GM23338 (cell line): ENCODE data around the gene AUH. TPM values are rescaled to one million over a fixed set of nuclear protein-coding genes. Genes with fewer than 3 reads are reported as not detected.

ENCODE experiments used
- ATAC-seq: fragments of 200-7000 bp; cut with Tn5 transposase; 3 replicates; pipeline ENCODE4 v1.9.1; 2020
- DNase-seq: peaks from one replicate; pipeline ENCODE4 v3.0.0-alpha.2; 2015; ENCODE audit warnings: low spot score
- H2AFZ ChIP-seq: fragments of 200-600 bp; sonication (generic); 2 replicates; pipeline ENCODE4 v1.8.0; 2016; ENCODE audit warnings: antibody characterized with exemption, mild to moderate bottlenecking, moderate library complexity
- H3F3A ChIP-seq: fragments of 200-600 bp; sonication (generic); replicated peaks from 2 replicates; pipeline ENCODE4 v1.8.0; 2017; ENCODE audit warnings: antibody characterized with exemption, mixed run types, low read depth
- H3K27ac ChIP-seq: fragments of 200-600 bp; sonication (generic); 2 replicates; pipeline ENCODE4 v1.6.1; 2016; ENCODE audit warnings: low read depth
- H3K27me3 ChIP-seq: fragments of 200-600 bp; sonication (generic); 2 replicates; pipeline ENCODE4 v1.8.0; 2016; ENCODE audit warnings: mild to moderate bottlenecking, mixed run types, moderate library complexity; ENCODE audit not compliant: insufficient read depth
- H3K36me3 ChIP-seq: fragments of 200-600 bp; sonication (generic); 2 replicates; pipeline ENCODE4 v1.8.0; 2016; ENCODE audit warnings: mild to moderate bottlenecking; ENCODE audit not compliant: insufficient read depth
- H3K4me1 ChIP-seq: fragments of 200-600 bp; sonication (generic); 2 replicates; pipeline ENCODE4 v1.8.0; 2016; ENCODE audit warnings: mild to moderate bottlenecking, moderate library complexity; ENCODE audit not compliant: insufficient read depth
- H3K4me2 ChIP-seq: fragments of 200-600 bp; sonication (generic); 2 replicates; pipeline ENCODE4 v1.7.1; 2017; ENCODE audit warnings: mixed run types
- H3K4me3 ChIP-seq: fragments of 200-600 bp; sonication (generic); 2 replicates; pipeline ENCODE4 v1.6.1; 2016; ENCODE audit warnings: mixed run types
- H3K79me2 ChIP-seq: fragments of 200-600 bp; sonication (generic); replicated peaks from 2 replicates; pipeline ENCODE4 v1.8.0; 2017; ENCODE audit warnings: mild to moderate bottlenecking; ENCODE audit not compliant: insufficient read depth
- H3K9me2 ChIP-seq: fragments of 200-600 bp; sonication (generic); 2 replicates; pipeline ENCODE4 v1.8.0; 2017; ENCODE audit not compliant: insufficient read depth
- H4K20me1 ChIP-seq: fragments of 200-600 bp; sonication (generic); replicated peaks from 2 replicates; pipeline ENCODE4 v1.8.0; 2017; ENCODE audit warnings: mild to moderate bottlenecking; ENCODE audit not compliant: insufficient read depth
- H3K27ac Mint-ChIP-seq: 2 replicates; pipeline ENCODE4 v1.8.0; 2020; ENCODE audit warnings: inconsistent platforms, mild to moderate bottlenecking, moderate library complexity, mixed read lengths
- H3K27me3 Mint-ChIP-seq: 3 replicates; pipeline ENCODE4 v1.8.0; 2022; ENCODE audit warnings: low read depth, mild to moderate bottlenecking, moderate library complexity, mixed read lengths, inconsistent platforms; ENCODE audit not compliant: insufficient read depth, poor library complexity
- H3K36me3 Mint-ChIP-seq: 3 replicates; pipeline ENCODE4 v1.8.0; 2021; ENCODE audit warnings: low read depth, mild to moderate bottlenecking, inconsistent platforms, moderate library complexity, mixed read lengths
- H3K4me1 Mint-ChIP-seq: 3 replicates; pipeline ENCODE4 v1.8.0; 2020; ENCODE audit warnings: mild to moderate bottlenecking, inconsistent platforms, mixed read lengths
- H3K4me3 Mint-ChIP-seq: 3 replicates; pipeline ENCODE4 v1.8.0; 2021; ENCODE audit warnings: moderate library complexity, mild to moderate bottlenecking, inconsistent platforms, mixed read lengths
- H3K9me3 Mint-ChIP-seq: 3 replicates; pipeline ENCODE4 v1.8.0; 2020; ENCODE audit warnings: moderate library complexity, mild to moderate bottlenecking, inconsistent platforms, mixed read lengths
- CREB1 ChIP-seq: fragments of 250-450 bp; sonication (Bioruptor Pico); IDR thresholded peaks from 2 replicates; pipeline ENCODE4 v1.5.0; 2020; ENCODE audit warnings: low read depth, mild to moderate bottlenecking, moderate library complexity
- CTCF ChIP-seq, 2 experiments: fragments of 200-600 bp in 1 of 2; sonication (generic) in 1 of 2; conservative IDR thresholded peaks; 2 replicates each; pipeline versions ENCODE4 v1.5.1 to v1.6.1; 2016 to 2017; ENCODE audit warnings: antibody characterized with exemption in 2 of 2, low read depth in 2 of 2, mild to moderate bottlenecking in 2 of 2, moderate library complexity in 1 of 2
- ETS1 ChIP-seq: IDR thresholded peaks from 2 replicates; pipeline ENCODE4 v1.6.1; 2016; ENCODE audit warnings: antibody characterized with exemption
- EZH2 ChIP-seq: fragments of 200-600 bp; sonication (generic); IDR thresholded peaks from one replicate; pipeline ENCODE4 v1.8.0; 2017; ENCODE audit warnings: antibody characterized with exemption, mild to moderate bottlenecking, low read depth; ENCODE audit not compliant: unreplicated experiment
- EZH2phosphoT487 ChIP-seq: fragments of 200-600 bp; sonication (generic); IDR thresholded peaks from one replicate; pipeline ENCODE4 v1.8.1; 2018; ENCODE audit warnings: antibody characterized with exemption; ENCODE audit not compliant: unreplicated experiment
- JUNB ChIP-seq: IDR thresholded peaks from one replicate; pipeline ENCODE4 v1.6.1; 2016; ENCODE audit warnings: antibody characterized with exemption; ENCODE audit not compliant: unreplicated experiment
- NANOG ChIP-seq: IDR thresholded peaks from 2 replicates; pipeline ENCODE4 v1.6.1; 2016; ENCODE audit warnings: antibody characterized with exemption, borderline replicate concordance
- POLR2AphosphoS5 ChIP-seq: IDR thresholded peaks from 2 replicates; pipeline ENCODE4 v1.6.1; 2016; ENCODE audit warnings: antibody characterized with exemption, low read depth
- REST ChIP-seq: IDR thresholded peaks from one replicate; pipeline ENCODE4 v1.6.1; 2018; ENCODE audit warnings: antibody characterized with exemption; ENCODE audit not compliant: unreplicated experiment
- STAT1 ChIP-seq: IDR thresholded peaks from one replicate; pipeline ENCODE4 v1.6.1; 2016; ENCODE audit warnings: antibody characterized with exemption; ENCODE audit not compliant: unreplicated experiment
- ZNF114 ChIP-seq: fragments of 250-450 bp; sonication (Bioruptor Pico); IDR thresholded peaks from 2 replicates; pipeline ENCODE4 v1.5.0; 2020; ENCODE audit warnings: mild to moderate bottlenecking, moderate library complexity
- ZNF331 ChIP-seq: fragments of 250-450 bp; sonication (Bioruptor Pico); IDR thresholded peaks from 2 replicates; pipeline ENCODE4 v1.5.0; 2020; ENCODE audit warnings: low read depth, mild to moderate bottlenecking, moderate library complexity
- polyA plus RNA-seq: library from polyadenylated mRNA; unstranded; fragments of >200 nt; fragmentation: Nextera tagmentation; extraction: Ambion mirVana; gene quantifications from 2 replicates; pipeline ENCODE4 v1.2.1, GENCODE V29; 2016
- total RNA-seq: library from RNA; depleted of rRNA; stranded (reverse); fragments of >200 nt; shearing (Covaris generic); gene quantifications from 2 replicates; pipeline ENCODE4 v1.2.3, GENCODE V29; 2014

The AUH gene
- total and polyA plus RNA-seq, 2 experiments from 2014 or later, result 28.8 to 34.2 TPM

- TF ChIP-seq CREB1 (CRISPR knock-in tag) (no peak), ZNF114 (CRISPR knock-in tag) (no peak), EZH2 (no peak), REST (no peak)
Measured at GRCh38 chr9:91231619-91232018, 130.1 kb downstream of the AUH start (continued).

- ATAC-seq (peak; percentile 39; the same call in 2 of the 3 replicates), DNase-seq (no peak)
- no peaks in the 10 kb centered on the region for H3F3A ChIP-seq
- H3K27ac ChIP-seq, result no peak overlapping the region
- Mint-ChIP-seq H3K4me3 (no peak overlapping the region), H3K9me3 (no peaks in the 10 kb centered on the region; the same call in 2 of the 3 replicates), H3K27me3 (no peaks in the 10 kb centered on the region), H3K27ac (no peak overlapping the region), H3K4me1 (peaks cover 8% of the 10 kb centered on the region), H3K36me3 (peaks cover 7% of the 10 kb centered on the region; the same call in 2 of the 3 replicates)
- no peaks in the 10 kb centered on the region; the same call in 1 of the 2 replicates for H4K20me1 ChIP-seq
- no peaks in the 10 kb centered on the region for H3K9me2 ChIP-seq
- no peak overlapping the region for H3K4me3 ChIP-seq
- no peaks in the 10 kb centered on the region for H3K36me3 ChIP-seq
- no peak overlapping the region for H3K4me2 ChIP-seq
- H3K79me2 ChIP-seq, result no peaks in the 10 kb centered on the region
- H3K27me3 ChIP-seq, result no peaks in the 10 kb centered on the region
- no peak overlapping the region for H2AFZ ChIP-seq
- peaks cover 5% of the 10 kb centered on the region for H3K4me1 ChIP-seq
- TF ChIP-seq ZNF331 (CRISPR knock-in tag) (no peak), NANOG (no peak), REST (no peak), JUNB (no peak), CTCF (conservative IDR thresholded peaks at IDR 0.05; ENCODE audit: low read depth in 2 of 2) (no peak), EZH2 (no peak), ETS1 (no peak), POLR2AphosphoS5 (no peak), STAT1 (no peak), CREB1 (CRISPR knock-in tag) (no peak), ZNF114 (CRISPR knock-in tag) (no peak), EZH2phosphoT487 (no peak)
Measured at GRCh38 chr9:91223000-91223399, 138.7 kb downstream of the AUH start.
